HG02938 (cell line): ENCODE measurements around the gene SEPSECS.

ENCODE experiments used
- ATAC-seq: cut with Tn5 transposase; IDR thresholded peaks from one replicate; pipeline ENCODE4 v1.9.1; 2021; ENCODE audit warnings: mild to moderate bottlenecking, moderate library complexity; ENCODE audit not compliant: unreplicated experiment

The SEPSECS gene

DNA sequence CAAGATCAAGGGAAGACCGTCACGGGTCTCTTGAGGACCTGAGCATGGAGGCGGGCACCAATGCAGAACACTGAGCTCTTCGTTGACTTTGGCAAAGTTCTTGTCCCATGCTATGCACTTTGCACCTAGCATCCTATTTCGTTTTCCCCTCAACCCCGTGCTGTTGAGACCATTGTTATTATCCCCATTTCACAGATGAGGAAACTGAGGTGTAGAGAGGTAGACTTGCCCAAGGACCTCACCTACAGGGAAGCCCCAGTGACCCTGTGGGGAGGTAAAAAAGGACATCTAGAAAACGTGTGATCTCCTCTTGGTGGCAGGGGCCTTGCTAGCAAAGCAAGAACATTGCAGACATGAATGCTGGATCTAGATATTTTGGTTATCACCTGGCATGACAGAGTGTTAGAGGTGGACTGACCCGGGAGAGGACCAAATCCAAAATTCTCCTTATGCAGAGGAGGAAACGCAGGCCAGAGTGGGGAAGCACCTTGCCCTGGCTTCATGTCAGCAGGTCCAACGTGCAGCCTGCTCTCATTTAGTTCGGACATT lies 48.5 kb downstream of the SEPSECS start:
- no peak for ATAC-seq

DNA sequence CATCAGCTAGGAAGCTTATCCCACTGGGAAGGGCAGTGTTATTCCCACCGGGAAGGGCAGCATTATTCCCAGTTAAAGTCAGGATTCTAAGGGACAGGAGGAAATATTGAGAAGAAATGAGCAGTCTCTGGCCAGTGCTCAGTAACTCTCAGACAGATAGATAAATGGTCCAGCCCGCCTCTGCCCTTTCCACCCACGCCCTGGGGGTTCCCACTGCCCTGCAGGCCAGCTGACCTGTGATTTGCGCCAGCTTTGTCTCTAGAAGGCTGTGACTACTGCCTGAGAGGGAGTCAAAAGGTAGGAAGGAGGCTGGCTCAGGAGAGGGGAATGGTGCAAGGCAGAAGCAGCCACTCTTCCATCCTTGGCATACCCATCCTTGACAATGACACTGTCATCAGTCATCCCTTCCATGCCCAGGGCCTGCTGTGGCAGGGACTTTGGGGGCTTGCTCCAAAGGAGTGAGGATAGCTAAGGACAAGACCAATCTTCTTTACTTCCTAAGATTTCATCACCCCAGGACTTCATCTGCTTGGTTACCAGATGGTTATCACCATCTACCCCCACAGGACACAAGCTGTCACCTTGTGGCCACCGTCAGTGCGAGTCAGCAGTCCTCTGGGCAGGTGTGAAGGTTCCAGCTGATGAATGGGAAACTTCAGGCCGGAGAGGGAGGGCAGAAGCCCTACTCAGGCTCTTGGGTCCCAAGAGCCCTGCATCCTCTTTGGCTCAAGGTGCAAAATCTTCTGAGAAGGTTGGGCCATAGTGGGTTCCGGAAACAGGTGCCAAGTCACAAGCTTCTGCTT lies 49.5 kb downstream of the SEPSECS start:
- ATAC-seq = no peak

DNA sequence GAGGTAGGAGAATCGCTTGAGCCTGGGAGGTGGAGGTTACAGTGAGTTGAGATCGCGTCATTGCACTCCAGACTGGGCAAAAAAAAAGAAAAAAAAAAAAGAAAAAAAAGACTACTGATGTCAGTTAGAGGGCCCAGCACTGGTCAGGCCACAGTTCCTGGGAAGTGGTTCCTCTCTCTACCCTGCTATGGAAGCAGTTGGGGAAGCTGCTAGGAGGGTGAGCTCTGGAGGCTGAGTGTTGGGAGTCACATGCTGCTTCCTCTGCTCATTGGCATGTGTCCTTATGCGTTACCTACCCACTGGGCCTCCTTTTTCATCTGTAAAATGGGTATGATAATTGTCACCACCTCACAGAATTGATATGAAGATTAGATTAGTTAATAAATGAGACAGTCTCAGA lies 50.7 kb downstream of the SEPSECS start:
- ATAC-seq = no peak

DNA sequence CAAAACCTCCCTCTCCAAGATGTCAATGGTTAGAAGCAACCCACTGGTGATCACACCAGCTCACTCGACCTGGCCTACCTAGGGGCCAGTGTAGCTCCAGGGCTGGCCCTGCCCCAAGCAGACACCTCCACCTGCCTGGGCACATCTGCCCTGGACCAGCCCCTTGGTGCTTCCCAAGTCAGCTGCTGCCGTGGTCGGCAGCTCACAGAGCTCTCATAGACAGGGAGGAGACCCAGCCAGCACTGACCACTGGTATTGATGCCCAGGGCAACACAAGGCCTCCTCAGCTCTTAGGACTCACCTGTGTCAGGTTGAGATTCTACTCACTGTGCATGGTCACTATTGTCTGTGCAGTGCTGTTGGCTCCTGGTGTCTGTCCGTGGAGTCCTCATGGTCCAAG lies 51.7 kb downstream of the SEPSECS start:
- no peak for ATAC-seq

DNA sequence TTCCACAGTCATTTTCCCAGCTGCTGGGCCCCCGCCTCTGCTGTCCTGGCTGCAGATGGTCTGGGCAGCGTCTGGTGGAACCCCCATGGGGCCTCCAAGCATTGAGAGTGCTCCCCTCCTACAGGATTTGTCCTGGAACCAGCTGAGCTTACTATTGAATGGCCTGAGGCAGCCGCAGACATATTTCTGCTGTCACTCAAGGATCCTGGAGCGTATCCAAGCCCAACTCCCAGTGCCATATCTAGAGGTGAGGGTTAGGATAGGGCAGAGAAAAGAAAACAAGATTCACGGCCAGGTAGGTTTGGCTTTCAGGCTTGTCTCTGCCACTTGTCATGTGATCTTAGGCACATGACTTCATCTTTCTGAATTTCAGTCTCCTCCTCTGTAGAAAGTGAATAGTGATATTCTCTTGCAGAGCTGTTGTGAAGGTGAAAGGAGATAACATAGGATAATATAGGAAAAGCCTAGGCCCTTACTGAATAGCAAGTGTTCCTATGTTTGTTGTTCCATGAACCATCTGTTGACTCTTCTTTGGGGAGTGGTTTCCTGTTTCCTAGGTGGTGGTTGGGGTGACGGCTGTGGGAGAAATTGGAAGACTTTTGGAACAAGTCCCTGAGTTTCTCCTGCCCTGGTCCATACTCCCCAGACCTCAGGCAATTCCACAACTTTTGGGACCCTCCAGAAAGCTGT lies 52.3 kb downstream of the SEPSECS start:
- ATAC-seq = no peak

DNA sequence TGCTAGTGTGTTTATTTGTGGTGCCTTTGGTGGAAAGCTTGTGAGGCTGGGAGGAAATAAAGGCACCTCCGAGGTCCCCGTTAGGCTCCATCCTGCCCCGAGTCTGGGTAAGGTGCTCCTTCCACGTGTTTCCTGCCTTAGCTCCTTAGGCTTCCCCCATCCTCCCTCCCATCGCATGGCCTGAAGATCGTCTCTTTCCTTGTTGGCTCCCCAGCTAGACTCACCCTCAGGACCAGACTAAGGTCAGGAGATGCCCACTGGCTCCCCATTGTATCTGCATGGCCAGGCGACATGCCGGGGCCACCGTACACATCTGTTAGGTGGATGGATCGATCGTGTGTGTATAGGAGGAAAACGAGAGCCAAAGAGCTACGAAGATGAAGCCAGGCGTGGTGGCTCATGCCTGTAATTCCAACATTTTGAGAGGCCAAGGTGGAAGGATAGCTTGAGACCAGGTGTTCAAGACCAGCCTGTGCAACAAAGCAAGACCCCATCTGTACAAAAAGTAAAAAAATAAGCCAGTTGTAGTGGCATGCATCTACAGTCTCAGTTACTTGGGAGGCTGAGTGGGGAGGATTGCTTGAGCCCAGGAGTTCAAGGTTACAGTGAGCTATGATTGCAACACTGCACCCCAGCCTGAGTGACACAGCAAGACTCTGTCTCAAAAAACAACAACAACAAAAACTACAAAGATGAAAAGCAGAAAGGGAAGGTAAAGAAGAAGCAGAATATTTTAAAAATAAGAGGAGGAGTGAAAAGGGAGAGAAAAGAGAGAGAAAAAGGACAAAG lies 53.7 kb downstream of the SEPSECS start:
- ATAC-seq = no peak

DNA sequence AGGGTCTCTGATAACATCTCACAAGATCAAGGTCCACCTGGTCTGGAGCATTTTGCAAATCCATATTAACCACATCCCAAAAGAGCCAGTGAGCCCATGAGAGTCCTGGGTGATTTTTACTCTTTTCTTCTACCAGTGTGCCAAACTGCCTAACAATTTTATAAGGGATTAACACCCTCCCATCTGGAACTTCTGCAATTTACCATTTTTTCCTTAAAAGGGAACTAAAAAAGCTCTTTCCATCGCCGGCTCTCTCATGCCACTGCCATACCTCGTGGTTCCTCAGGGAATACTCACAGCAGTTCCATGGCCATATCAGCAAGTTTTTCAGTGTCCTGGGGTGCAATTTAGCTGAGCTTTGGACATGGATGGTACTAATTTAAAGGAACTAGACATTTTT lies 55.7 kb downstream of the SEPSECS start:
- no peak for ATAC-seq

DNA sequence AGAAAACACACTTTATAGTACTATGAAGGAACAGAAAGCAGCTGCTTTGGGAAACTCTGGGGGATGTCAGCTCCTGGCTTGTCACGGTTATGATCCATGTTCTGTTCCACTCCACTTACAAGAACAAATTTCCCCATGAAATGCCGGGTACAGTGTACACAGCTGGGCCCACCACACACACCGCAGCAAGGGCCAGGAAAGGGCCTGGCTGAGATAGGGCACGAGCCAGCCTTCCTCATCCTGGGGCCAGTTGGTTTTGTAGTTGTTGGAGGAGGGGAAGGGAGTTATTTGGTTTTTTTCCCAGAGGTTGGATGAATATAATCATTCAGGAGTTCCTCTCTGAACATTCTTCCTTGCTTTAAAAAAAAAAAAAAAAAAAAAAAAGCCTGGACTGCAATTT lies 56.8 kb downstream of the SEPSECS start:
- ATAC-seq = no peak

DNA sequence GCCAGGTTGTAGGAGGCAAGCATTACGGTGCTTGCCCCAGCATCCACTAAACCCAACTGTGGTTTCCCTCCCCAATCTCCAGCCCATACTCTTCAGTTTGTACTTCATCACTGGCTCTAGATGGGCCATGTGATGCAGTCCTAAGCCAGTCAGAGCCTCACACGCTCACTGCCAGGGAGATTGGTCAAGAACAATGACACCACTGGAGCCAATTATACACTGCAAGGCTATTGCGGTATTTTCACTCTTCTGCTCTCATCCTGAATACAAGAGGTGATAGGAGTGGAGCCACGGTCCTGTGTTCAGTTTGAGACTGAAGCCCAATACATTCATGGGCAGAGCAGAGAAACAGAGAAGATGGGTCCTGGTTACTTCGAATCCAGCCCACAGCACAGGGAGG lies 58.4 kb downstream of the SEPSECS start:
- ATAC-seq = no peak

DNA sequence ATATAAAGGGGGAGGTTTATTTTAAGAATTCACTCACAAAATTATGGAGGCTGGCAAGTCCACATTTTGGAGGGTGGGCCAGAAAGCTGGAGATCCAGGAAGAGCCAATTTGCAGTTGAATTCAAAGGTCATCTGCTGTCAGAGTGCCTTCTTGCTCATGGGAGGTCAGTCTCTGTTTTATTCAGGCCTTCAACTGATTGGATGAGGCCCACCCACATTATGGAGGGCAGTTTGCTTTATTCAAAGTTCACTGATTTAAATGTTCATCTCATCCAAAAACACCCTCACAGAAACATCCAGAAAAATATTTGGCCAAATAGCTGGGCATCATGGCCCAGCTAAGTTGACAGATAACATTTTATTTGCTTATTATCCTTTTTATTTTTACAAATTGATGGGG lies 59.5 kb downstream of the SEPSECS start:
- no peak for ATAC-seq

DNA sequence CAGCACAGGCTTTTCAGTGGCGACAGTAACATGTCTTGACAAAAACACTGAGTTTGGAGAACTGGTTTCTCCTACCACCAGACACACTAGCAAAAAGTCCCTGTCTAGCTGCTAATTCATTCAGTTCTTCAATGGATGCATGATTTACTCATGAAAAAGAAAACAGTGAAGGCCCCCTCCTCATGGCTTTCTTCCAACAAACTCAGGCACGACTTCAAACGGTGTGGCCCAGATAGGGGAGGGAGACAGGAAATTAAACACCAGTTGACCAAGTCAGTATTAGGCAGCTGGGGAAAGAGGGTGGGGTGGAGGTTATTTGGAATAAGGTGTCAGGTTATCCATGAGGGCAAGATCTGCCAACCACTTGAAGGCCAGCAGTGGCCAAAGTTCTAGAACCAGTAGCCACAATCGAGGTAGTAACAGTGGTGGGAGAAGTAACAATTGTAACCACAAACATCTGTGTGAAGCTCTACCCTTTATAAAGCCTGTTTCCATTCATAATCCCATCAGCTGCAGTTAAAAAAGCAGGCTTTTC lies 60.2 kb downstream of the SEPSECS start:
- ATAC-seq = no peak

DNA sequence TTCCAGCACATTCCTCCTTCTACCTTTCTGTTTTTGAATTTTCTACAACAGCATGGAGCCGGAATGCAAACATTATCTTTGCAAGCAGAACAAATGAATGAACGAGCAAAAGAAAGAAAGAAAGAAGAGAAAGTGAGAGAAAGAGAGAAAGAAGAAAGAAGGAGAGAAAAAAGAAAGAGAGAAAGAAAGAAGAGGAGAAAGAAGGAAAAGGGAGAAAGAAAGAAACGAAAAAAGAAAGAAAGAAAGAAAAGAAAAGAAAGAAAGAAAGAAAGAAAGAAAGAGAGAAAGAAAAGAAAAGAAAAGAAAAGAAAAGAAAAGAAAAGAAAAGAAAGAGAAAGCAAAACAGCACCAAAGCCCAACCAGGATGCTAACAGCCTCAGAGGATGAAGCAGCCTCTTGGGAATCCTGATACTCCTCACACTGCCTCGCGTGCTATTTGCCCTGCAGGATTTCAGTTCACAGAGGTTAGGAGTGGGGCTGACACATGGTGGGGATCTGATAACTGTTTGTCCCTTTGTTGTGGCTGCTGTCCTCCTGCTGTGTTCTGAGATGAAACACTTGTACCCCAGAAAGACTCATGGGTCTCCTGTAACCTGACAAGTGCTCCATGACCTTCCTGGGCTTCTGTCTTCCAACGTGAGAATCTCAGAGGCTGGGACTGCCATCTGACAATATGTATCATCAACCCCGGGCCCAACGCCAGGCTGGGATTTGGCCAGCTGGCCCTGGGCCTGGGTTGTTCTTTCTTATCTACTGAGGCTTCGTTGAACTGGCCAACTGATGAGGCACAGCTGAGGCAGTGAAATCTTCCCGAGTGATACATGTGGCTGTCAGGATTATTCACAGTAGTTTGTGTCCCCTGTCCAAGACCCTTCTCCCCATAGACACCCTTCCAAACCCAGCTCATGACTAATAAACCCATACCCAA lies 61.0 kb downstream of the SEPSECS start:
- ATAC-seq = no peak

DNA sequence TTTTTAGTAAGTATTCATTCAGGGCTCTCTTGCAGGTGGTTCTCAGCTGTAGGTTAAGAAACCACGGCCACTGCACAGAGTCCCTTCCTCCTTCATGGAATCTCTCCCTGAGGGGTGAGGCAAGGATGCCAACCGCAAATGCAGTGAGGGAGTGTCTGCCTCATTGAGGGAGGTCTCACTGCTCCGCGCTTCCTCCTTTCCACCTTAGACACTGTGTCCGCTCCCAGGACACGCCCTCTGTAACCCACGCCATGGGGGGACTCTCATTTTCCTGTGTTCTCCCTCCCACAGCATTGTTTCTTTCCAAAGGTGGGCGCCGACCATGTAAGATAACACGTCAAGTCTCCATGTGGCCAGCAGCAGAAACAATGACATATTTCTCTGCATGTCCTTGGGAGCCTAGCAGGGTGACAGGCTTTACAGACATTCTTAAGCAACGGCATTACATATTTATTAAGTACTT lies 63.2 kb downstream of the SEPSECS start:
- no peak for ATAC-seq

DNA sequence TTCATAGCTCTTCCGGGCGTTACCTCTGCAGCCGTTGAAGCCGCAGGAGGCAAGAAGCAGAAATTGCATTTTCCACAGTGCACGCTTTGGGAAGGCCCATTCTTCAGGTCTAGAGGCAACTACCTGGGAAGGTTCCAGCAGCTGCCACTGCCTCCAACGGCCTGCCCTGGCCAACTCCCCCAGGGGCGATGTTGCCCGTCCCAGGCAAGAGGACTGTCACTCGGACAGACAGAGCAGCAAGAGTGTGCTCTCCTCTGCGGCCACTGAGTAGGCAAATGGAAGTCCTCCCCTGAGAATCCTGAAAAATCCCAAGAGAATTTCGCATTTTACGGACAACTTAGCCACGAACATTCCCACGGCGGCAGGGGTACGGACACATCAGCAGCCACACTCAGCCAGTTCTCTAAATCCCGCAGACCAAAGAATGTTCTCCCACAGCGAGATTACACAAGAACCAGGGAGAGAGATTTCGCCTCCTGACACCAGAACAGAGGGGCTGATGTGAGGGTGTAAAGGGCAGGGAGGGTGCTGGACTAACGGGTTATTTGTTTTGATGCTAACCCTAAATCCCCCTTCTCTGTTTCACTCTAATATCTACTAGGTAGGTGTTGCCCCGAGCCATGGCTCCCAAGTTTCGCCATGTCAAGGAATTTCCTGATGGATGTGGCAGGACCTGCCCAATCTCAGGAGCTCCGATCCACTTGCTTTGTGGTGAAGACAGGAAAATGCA lies 63.8 kb downstream of the SEPSECS start:
- ATAC-seq = no peak

DNA sequence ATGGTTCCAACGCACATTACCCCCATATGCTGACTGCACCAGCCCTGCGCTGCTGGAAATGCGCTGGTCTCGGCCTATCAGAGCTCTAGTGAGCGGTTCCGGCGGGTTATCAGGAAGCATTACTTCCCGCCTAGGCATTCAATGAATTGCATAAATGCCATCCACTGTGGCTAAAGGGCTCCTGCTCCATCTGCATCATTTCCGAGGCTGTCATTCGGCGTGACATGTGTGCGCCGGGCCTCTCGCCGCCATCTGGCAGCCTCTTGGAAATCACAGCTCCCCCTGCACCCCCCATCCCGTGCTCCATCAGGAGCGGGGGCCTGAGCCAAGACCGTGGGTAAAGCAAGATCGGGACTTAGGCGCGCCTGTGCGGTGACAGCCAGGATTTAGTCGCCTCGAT lies 64.4 kb downstream of the SEPSECS start:
- no peak for ATAC-seq

DNA sequence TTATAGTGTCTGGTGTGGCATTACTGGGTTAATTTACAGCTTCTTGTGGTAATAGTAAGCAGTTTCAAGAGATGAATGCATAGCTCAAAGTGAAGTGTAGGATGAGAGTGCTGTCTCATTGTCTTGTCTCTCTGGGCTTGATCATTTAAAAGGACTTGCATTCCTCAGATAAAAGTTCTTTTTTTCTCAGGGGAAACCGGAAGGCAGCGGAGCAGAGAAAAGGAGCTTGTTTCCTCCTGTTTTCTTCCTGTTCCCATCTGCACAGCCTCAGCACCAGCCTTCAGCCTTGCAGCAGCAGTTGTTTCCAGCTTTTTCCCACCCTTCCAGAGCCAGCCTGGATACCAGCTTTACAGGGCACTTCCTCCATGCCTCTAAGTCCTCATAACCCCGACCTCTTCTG lies 68.1 kb downstream of the SEPSECS start:
- no peak for ATAC-seq

DNA sequence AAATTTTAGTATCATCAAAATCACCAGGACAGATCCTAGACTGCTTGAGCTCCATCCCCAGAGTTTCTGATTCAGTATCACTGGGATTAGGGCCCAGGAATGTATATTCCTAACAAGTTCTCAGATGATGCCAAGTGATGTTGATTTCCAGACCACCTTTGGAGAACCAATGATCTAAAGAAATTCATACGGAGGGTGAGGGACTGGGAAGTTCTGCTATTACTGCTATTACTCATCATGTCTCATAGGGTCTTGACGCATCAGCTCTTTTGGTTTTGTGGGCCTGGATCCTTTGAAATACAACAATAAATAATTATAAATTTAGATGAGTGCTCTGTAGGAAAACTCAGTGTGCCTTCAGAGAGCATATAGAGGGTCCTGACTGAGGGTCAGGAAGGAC lies 69.7 kb downstream of the SEPSECS start:
- ATAC-seq = no peak

DNA sequence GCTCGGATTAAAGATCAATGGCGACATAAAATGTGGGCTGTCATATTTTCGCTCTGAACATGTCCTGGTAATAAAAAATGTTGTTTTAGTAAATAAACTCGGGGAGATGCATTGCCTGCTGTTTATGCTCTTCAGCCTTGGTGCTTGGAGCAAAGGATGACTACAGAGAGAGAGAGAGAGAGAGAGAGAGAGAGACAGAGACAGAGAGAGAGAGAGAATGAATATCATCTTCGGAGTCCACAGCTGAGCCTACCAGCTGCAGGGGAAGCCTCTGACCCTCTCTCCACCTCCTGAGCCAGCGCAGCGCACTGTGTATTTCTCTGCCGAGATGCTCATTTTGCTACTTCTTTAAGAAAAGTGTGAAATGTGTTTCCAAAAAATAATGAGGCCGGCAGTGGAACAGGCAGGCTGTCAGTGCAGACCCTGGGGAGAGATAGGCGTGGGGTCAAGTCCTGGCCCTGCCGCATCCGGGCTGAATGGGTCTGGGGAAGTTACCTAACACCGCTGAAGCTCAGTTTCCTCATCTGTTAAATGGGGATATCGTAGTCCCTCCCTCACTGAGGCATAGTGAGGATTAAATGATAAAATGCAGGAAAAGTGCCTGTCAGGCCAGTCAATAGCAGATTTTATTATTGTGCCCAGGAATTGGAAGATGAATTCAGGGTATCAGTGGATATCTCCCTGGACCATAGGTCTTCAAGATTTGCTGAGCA lies 71.0 kb downstream of the SEPSECS start:
- no peak for ATAC-seq
